ELR (cell line): Measurements from ENCODE around the gene HNRNPA0.

ENCODE experiments used
- DNase-seq: peaks from one replicate; pipeline ENCODE4 v3.0.0-alpha.2; 2015; ENCODE audit warnings: low read depth

HNRNPA0 gene

GRCh38 chr5:137727623-137728022 lies 26.5 kb downstream of the HNRNPA0 start:
- no peak for DNase-seq

GRCh38 chr5:137724251-137724650 lies 29.9 kb downstream of the HNRNPA0 start:
- no peak for DNase-seq

GRCh38 chr5:137718611-137719010 lies 35.6 kb downstream of the HNRNPA0 start:
- DNase-seq = no peak

GRCh38 chr5:137716337-137716736 lies 37.8 kb downstream of the HNRNPA0 start:
- DNase-seq = no peak

GRCh38 chr5:137715456-137715855 lies 38.7 kb downstream of the HNRNPA0 start:
- no peak for DNase-seq

- DNase-seq = no peak
Observed at GRCh38 chr5:137714946-137715345, 39.2 kb downstream of the HNRNPA0 start.

GRCh38 chr5:137714494-137714893 lies 39.7 kb downstream of the HNRNPA0 start:
- no peak for DNase-seq

GRCh38 chr5:137712139-137712667 lies 42.0 kb downstream of the HNRNPA0 start:
- DNase-seq = no peak

GRCh38 chr5:137710086-137710485 lies 44.1 kb downstream of the HNRNPA0 start:
- peak; percentile 40 for DNase-seq

- DNase-seq = no peak
Observed at GRCh38 chr5:137708796-137709559, 45.2 kb downstream of the HNRNPA0 start.

- no peak for DNase-seq
Observed at GRCh38 chr5:137708062-137708461, 46.1 kb downstream of the HNRNPA0 start.

GRCh38 chr5:137706841-137707240 lies 47.3 kb downstream of the HNRNPA0 start:
- peak; percentile 88 for DNase-seq

GRCh38 chr5:137705106-137705505 lies 49.1 kb downstream of the HNRNPA0 start:
- peak; percentile 12 for DNase-seq

- no peak for DNase-seq
Observed at GRCh38 chr5:137703565-137703964, 50.6 kb downstream of the HNRNPA0 start.

- no peak for DNase-seq
Observed at GRCh38 chr5:137700282-137700680, 53.9 kb downstream of the HNRNPA0 start.

GRCh38 chr5:137699336-137700281 lies 54.6 kb downstream of the HNRNPA0 start:
- DNase-seq = no peak

GRCh38 chr5:137696481-137696880 lies 57.7 kb downstream of the HNRNPA0 start:
- peak; percentile 75 for DNase-seq

GRCh38 chr5:137695651-137696428 lies 58.3 kb downstream of the HNRNPA0 start:
- no peak for DNase-seq
